ENCODE data around the gene HPSE2. TPM values are rescaled to one million over a fixed set of nuclear protein-coding genes. Genes with fewer than 3 reads are reported as not detected.

Gene HPSE2
- total and polyA plus RNA-seq, 2 of the 13 experiments (the other 11 are each of a cell fraction or from before 2014, with no cell fraction given) = 0.01 TPM; not detected in 1

DNA sequence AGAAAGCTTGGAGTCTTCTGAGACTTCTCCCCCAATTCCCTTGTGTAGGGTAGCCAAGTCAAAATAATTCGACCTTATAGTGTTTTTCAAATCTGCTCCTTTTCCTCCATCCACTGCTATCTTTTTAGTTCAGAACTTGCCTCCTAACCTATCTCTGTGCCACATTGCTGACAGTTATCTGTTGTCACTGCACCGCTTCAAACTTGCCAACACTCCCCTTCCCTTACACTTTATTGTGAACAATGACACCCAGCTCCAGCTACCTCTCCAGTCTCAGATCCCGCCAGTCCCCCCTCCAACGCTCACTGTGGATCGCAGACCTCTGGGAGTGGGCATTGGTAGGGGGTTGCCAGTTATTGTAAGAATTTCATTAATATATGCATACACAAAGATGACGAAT is 772.6 kb downstream of the HPSE2 start (continued):
- TF ChIP-seq, protein P1, sequence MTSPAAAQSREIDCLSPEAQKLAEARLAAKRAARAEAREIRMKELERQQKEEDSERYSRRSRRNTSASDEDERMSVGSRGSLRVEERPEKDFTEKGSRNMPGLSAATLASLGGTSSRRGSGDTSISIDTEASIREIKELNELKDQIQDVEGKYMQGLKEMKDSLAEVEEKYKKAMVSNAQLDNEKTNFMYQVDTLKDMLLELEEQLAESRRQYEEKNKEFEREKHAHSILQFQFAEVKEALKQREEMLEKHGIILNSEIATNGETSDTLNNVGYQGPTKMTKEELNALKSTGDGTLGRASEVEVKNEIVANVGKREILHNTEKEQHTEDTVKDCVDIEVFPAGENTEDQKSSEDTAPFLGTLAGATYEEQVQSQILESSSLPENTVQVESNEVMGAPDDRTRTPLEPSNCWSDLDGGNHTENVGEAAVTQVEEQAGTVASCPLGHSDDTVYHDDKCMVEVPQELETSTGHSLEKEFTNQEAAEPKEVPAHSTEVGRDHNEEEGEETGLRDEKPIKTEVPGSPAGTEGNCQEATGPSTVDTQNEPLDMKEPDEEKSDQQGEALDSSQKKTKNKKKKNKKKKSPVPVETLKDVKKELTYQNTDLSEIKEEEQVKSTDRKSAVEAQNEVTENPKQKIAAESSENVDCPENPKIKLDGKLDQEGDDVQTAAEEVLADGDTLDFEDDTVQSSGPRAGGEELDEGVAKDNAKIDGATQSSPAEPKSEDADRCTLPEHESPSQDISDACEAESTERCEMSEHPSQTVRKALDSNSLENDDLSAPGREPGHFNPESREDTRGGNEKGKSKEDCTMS (CRISPR knock-in tag; conservative IDR thresholded peaks at IDR 0.05) = no peak
- no peak for TF ChIP-seq ZKSCAN1 (IDR thresholded peaks at IDR 0.05; ENCODE audit: low read length)

DNA sequence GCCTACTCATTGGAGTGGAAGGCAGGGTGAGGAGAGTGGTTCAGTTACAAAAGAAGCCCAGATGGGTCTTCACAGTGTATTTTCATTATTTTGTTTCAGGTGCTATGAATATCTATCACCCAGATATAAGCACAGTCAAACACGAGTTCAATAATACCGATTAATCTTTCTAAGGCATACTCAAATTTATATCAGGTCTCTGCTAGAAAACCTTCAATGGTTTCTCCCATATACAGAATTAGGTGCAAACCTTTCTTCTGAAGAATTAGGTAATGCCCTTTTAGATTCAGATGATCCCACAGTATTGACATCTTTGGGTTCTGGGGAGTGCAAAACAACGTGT is 774.2 kb downstream of the HPSE2 start:
- TF ChIP-seq RBM22 (optimal IDR thresholded peaks at IDR 0.05; ENCODE audit: low read length) (no peak), NR2F1 (CRISPR knock-in tag; IDR thresholded peaks at IDR 0.05) (no peak), FOXK2 (IDR thresholded peaks at IDR 0.05) (no peak), ZNF589 (CRISPR knock-in tag; conservative IDR thresholded peaks at IDR 0.05) (no peak)
- TF ChIP-seq, protein P2, sequence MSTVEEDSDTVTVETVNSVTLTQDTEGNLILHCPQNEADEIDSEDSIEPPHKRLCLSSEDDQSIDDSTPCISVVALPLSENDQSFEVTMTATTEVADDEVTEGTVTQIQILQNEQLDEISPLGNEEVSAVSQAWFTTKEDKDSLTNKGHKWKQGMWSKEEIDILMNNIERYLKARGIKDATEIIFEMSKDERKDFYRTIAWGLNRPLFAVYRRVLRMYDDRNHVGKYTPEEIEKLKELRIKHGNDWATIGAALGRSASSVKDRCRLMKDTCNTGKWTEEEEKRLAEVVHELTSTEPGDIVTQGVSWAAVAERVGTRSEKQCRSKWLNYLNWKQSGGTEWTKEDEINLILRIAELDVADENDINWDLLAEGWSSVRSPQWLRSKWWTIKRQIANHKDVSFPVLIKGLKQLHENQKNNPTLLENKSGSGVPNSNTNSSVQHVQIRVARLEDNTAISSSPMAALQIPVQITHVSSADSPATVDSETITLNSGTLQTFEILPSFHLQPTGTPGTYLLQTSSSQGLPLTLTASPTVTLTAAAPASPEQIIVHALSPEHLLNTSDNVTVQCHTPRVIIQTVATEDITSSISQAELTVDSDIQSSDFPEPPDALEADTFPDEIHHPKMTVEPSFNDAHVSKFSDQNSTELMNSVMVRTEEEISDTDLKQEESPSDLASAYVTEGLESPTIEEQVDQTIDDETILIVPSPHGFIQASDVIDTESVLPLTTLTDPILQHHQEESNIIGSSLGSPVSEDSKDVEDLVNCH (CRISPR knock-in tag; IDR thresholded peaks at IDR 0.05) = no peak
- TF ChIP-seq, protein P3, sequence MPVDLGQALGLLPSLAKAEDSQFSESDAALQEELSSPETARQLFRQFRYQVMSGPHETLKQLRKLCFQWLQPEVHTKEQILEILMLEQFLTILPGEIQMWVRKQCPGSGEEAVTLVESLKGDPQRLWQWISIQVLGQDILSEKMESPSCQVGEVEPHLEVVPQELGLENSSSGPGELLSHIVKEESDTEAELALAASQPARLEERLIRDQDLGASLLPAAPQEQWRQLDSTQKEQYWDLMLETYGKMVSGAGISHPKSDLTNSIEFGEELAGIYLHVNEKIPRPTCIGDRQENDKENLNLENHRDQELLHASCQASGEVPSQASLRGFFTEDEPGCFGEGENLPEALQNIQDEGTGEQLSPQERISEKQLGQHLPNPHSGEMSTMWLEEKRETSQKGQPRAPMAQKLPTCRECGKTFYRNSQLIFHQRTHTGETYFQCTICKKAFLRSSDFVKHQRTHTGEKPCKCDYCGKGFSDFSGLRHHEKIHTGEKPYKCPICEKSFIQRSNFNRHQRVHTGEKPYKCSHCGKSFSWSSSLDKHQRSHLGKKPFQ (CRISPR knock-in tag; IDR thresholded peaks at IDR 0.05; ENCODE audit: insufficient replicate concordance) = no peak
- Histone ChIP-seq H3K36me3 (replicated peaks in 1 of 2; ENCODE audit: control insufficient read depth in 1 of 2, insufficient read depth in 2 of 2, low read length in 2 of 2) (no peaks in the 10 kb centered on the region), H3K9me3 (ENCODE audit: low read length) (no peaks in the 10 kb centered on the region), H3K9ac (ENCODE audit: insufficient read depth, low read depth, low read length) (no peak overlapping the region), H4K20me1 (ENCODE audit: insufficient read depth, low read length) (no peaks in the 10 kb centered on the region), H3K4me2 (ENCODE audit: low read depth, low read length) (no peak overlapping the region), H3K79me2 (ENCODE audit: insufficient read depth, low read length) (no peaks in the 10 kb centered on the region), H2AFZ (ENCODE audit: low read length) (no peak overlapping the region), H3K27me3 (ENCODE audit: control insufficient read depth in 1 of 2, insufficient read depth in 2 of 2, low read length in 2 of 2) (peaks cover 0 to 1% of the 10 kb centered on the region in 2 experiments; a peak in 2 of 5 replicates), H3K27ac (ENCODE audit: extremely low read length, insufficient read depth, low read length) (no peak overlapping the region), H3K4me3 (replicated peaks in 1 of 3; ENCODE audit: insufficient read depth in 1 of 3, low read depth in 2 of 3, low read length in 3 of 3) (no peak overlapping the region), H3K4me1 (ENCODE audit: insufficient read depth, low read length) (peaks cover 14% of the 10 kb centered on the region; the same call in 1 of the 2 replicates)
- DNase-seq (ENCODE audit: low spot score) (no peak), ATAC-seq (no peak), FAIRE-seq (no peak)
- BruUV-seq (replicated peaks) = no TSS peak
- intact Hi-C loops (cut with micrococcal nuclease; ENCODE audit: unreplicated experiment) (loop anchor here (10.0 kb wide), 1 partner anchor 403 kb away; no protein-coding TSS in a partner anchor), in situ Hi-C loops (cut with HindIII; ENCODE audit: extremely low pct_ligation_motif_present, low pct_unique_long_range_greater_than_20kb) (loop anchor here (25.0 kb wide), 1 partner anchor 576 kb away; no protein-coding TSS in a partner anchor)
- 72% methylated on average over 3 of the region's 3 CpGs for WGBS (ENCODE audit: low lambda C conversion rate)
- ChIA-PET POLR2A (interaction anchor here (1.3 kb wide), 2 partner anchors 15 to 46 kb away, joined by 4 to 5 read pairs; partner anchors contain the start of genes HPS1 and PYROXD2), CTCF (ENCODE audit: low intra/inter-chr PET ratio, low total read pairs) (no interaction called here)
